Endometrium (tissue), 2 donors: ENCODE data around the gene DENND5A.

Experiments
- FAIRE-seq: peaks from 2 replicates; lab custom pipeline; 2012; peaks lifted over from hg19 to GRCh38; lab: Jason Lieb, UNC
- donor health status: control.
- donor health status: control.

Gene DENND5A

GRCh38 chr11:9095421-9095820 is 169.7 kb downstream of the DENND5A start:
- FAIRE-seq: no peak

- FAIRE-seq: no peak
Observed at GRCh38 chr11:9094420-9094819, 170.7 kb downstream of the DENND5A start.

GRCh38 chr11:9092853-9093778 is 172.0 kb downstream of the DENND5A start:
- FAIRE-seq: no peak

GRCh38 chr11:9092072-9092471 is 173.1 kb downstream of the DENND5A start:
- no peak for FAIRE-seq

- no peak for FAIRE-seq
Observed at GRCh38 chr11:9091044-9091922, 173.9 kb downstream of the DENND5A start, which contains the start of gene SCUBE2. Gene SCUBE2, minus strand, starts transcription at chr11:9091599. Its CDS starts 71 bp downstream, at chr11:9091528.

- FAIRE-seq: no peak
Observed at GRCh38 chr11:9090488-9091043, 174.6 kb downstream of the DENND5A start.

GRCh38 chr11:9089636-9090035 is 175.5 kb downstream of the DENND5A start:
- FAIRE-seq: no peak

GRCh38 chr11:9089061-9089460 is 176.1 kb downstream of the DENND5A start:
- no peak for FAIRE-seq
